HCT116 (cell line): ENCODE measurements around the gene ANGPTL1.

Experiments
- CTCF ChIP-seq, 3 experiments: fragments of 200-600 bp in 1 of 3; sonication (generic) in 1 of 3; IDR thresholded peaks in 2 of 3; conservative IDR thresholded peaks in 1 of 3; 2 replicates each; pipeline ENCODE4 v1.5.1; 2012 to 2017; ENCODE audit warnings: low read depth in 2 of 3, low read length in 2 of 3, antibody characterized with exemption in 1 of 3, borderline replicate concordance in 1 of 3, control low read depth in 1 of 3, mild to moderate bottlenecking in 1 of 3, mixed read lengths in 1 of 3, mixed run types in 1 of 3, moderate library complexity in 1 of 3; ENCODE audit not compliant: insufficient read depth in 1 of 3
- JUND ChIP-seq: IDR thresholded peaks from 2 replicates; pipeline ENCODE4 v1.6.1; 2012
- POLR2A ChIP-seq: IDR thresholded peaks from 2 replicates; pipeline ENCODE4 v1.7.0; 2011; ENCODE audit warnings: borderline replicate concordance; ENCODE audit not compliant: insufficient read depth, insufficient read length; ENCODE audit errors: extremely low read depth
- POLR2AphosphoS5 ChIP-seq: IDR thresholded peaks from 2 replicates; pipeline ENCODE4 v1.6.1; 2011; ENCODE audit warnings: mild to moderate bottlenecking, low read depth, low read length, moderate library complexity
- RAD21 ChIP-seq: IDR thresholded peaks from 2 replicates; pipeline ENCODE4 v1.6.1; 2012; ENCODE audit warnings: low read depth, mild to moderate bottlenecking

GRCh38 chr1:178819123-178819522 is 51.8 kb downstream of the ANGPTL1 start:
- TF ChIP-seq JUND (no peak), POLR2A (no peak), POLR2AphosphoS5 (no peak), CTCF (IDR thresholded peaks at IDR 0.05 in 2 of 3, conservative IDR thresholded peaks at IDR 0.05 in 1 of 3; ENCODE audit: borderline replicate concordance in 1 of 3, insufficient read depth in 1 of 3, low read depth in 2 of 3, low read length in 2 of 3) (no peak), RAD21 (no peak)
